Measurements from ENCODE around the gene ADAM10.

- no peak; the same call in 1 of the 2 replicates for TF ChIP-seq CTCF (IDR thresholded peaks at IDR 0.05; ENCODE audit: low read length)
- no peak for TF ChIP-seq EZH2 (IDR thresholded peaks at IDR 0.05; ENCODE audit: borderline replicate concordance, low read length)
Measured at GRCh38 chr15:58749532-58750337, at the start of gene ADAM10.

Data from OCI-LY1 (cell line).